ACC112 (cell line): ENCODE data around the gene SLC4A5.
"Not testable (repeated sequence)": the region's sequence is repeated elsewhere in the genome, so short reads cannot be mapped to it uniquely, and the experiment has no call there.

Source experiments
- H2AFZ ChIP-seq: fragments of 200-600 bp; sonication (generic); one replicate; pipeline ENCODE4 v1.6.0; 2017; ENCODE audit warnings: antibody characterized with exemption, low read length; ENCODE audit not compliant: unreplicated experiment
- H3K27ac ChIP-seq: fragments of 200-600 bp; sonication (generic); 2 replicates; pipeline ENCODE4 v1.5.1; 2014; ENCODE audit warnings: low read depth, mild to moderate bottlenecking, antibody characterized with exemption, low read length, moderate library complexity
- H3K27me3 ChIP-seq: fragments of 200-600 bp; sonication (generic); 2 replicates; pipeline ENCODE4 v1.6.1; 2014; ENCODE audit warnings: mild to moderate bottlenecking, antibody characterized with exemption, low read length, moderate library complexity, mixed read lengths; ENCODE audit not compliant: insufficient read depth
- H3K36me3 ChIP-seq: fragments of 200-600 bp; sonication (generic); 2 replicates; pipeline ENCODE4 v1.6.1; 2016; ENCODE audit warnings: mild to moderate bottlenecking, antibody characterized with exemption, low read length, moderate library complexity, mixed read lengths; ENCODE audit not compliant: insufficient read depth
- H3K4me1 ChIP-seq: fragments of 200-600 bp; sonication (generic); one replicate; pipeline ENCODE4 v1.6.1; 2016; ENCODE audit warnings: low read length, mixed read lengths; ENCODE audit not compliant: insufficient read depth, unreplicated experiment, control insufficient read depth
- H3K4me3 ChIP-seq: fragments of 200-600 bp; sonication (generic); 2 replicates; pipeline ENCODE4 v1.5.1; 2014; ENCODE audit warnings: mild to moderate bottlenecking, low read depth, low read length
- H3K79me2 ChIP-seq: fragments of 200-600 bp; sonication (generic); one replicate; pipeline ENCODE4 v1.6.0; 2016; ENCODE audit warnings: low read length; ENCODE audit not compliant: control insufficient read depth, unreplicated experiment, insufficient read depth

The SLC4A5 gene

GRCh38 chr2:74221091-74221490 is 122.1 kb downstream of the SLC4A5 start:
- peaks cover 11% of the 10 kb centered on the region for H3K4me1 ChIP-seq
- no peak overlapping the region for H2AFZ ChIP-seq
- H3K4me3 ChIP-seq: no peak overlapping the region
- H3K79me2 ChIP-seq: no peaks in the 10 kb centered on the region
- no peak overlapping the region for H3K27ac ChIP-seq
- peaks cover 7% of the 10 kb centered on the region for H3K36me3 ChIP-seq
- no peaks in the 10 kb centered on the region for H3K27me3 ChIP-seq

- Histone ChIP-seq H3K79me2 (no peaks in the 10 kb centered on the region), H3K27me3 (no peaks in the 10 kb centered on the region), H3K27ac (no peak overlapping the region), H3K4me3 (no peak overlapping the region), H3K4me1 (peaks cover 11% of the 10 kb centered on the region), H2AFZ (no peak overlapping the region), H3K36me3 (peaks cover 12% of the 10 kb centered on the region)
Observed at GRCh38 chr2:74219846-74220486, 123.2 kb downstream of the SLC4A5 start.

GRCh38 chr2:74216642-74217041 is 126.6 kb downstream of the SLC4A5 start:
- Histone ChIP-seq H3K36me3 (peaks cover 32% of the 10 kb centered on the region), H3K79me2 (no peaks in the 10 kb centered on the region)

GRCh38 chr2:74215771-74216170 is 127.4 kb downstream of the SLC4A5 start:
- H3K36me3 ChIP-seq: peaks cover 38% of the 10 kb centered on the region

More at GRCh38 chr2:74216642-74217041, 126.6 kb downstream of the SLC4A5 start:
- Histone ChIP-seq H2AFZ (no peak overlapping the region), H3K4me3 (no peak overlapping the region), H3K27me3 (no peaks in the 10 kb centered on the region), H3K27ac (no peak overlapping the region), H3K4me1 (no peaks in the 10 kb centered on the region)

GRCh38 chr2:74212702-74213410 is 130.4 kb downstream of the SLC4A5 start:
- Histone ChIP-seq H3K27ac (no peak overlapping the region), H3K79me2 (peaks cover 14% of the 10 kb centered on the region), H3K4me3 (no peak overlapping the region), H3K4me1 (no peaks in the 10 kb centered on the region), H3K36me3 (peaks cover 56% of the 10 kb centered on the region), H3K27me3 (no peaks in the 10 kb centered on the region), H2AFZ (no peak overlapping the region)

More at GRCh38 chr2:74215771-74216170, 127.4 kb downstream of the SLC4A5 start:
- not testable (repeated sequence) for H3K27me3 ChIP-seq, H3K27ac ChIP-seq, H3K4me3 ChIP-seq, H2AFZ ChIP-seq, H3K79me2 ChIP-seq, H3K4me1 ChIP-seq

- Histone ChIP-seq H3K4me3 (peak overlapping the region; percentile 17), H3K36me3 (peaks cover 32% of the 10 kb centered on the region), H3K27ac (peak overlapping the region; percentile 85), H3K27me3 (no peaks in the 10 kb centered on the region), H3K4me1 (peaks cover 24% of the 10 kb centered on the region), H3K79me2 (peaks cover 78% of the 10 kb centered on the region), H2AFZ (no peak overlapping the region)
Observed at GRCh38 chr2:74206180-74206688, 137.0 kb downstream of the SLC4A5 start.

GRCh38 chr2:74205596-74205995 is 137.6 kb downstream of the SLC4A5 start:
- Histone ChIP-seq H3K79me2 (peaks cover 82% of the 10 kb centered on the region), H2AFZ (no peak overlapping the region), H3K27me3 (no peaks in the 10 kb centered on the region), H3K36me3 (peaks cover 29% of the 10 kb centered on the region), H3K27ac (peak overlapping the region; percentile 85), H3K4me3 (peak overlapping the region; percentile 17; the same call in 1 of the 2 replicates), H3K4me1 (peaks cover 29% of the 10 kb centered on the region)

GRCh38 chr2:74205113-74205512 is 138.1 kb downstream of the SLC4A5 start:
- Histone ChIP-seq H3K27ac (peak overlapping the region; percentile 85), H3K4me3 (no peak overlapping the region), H2AFZ (no peak overlapping the region), H3K27me3 (no peaks in the 10 kb centered on the region), H3K4me1 (peaks cover 32% of the 10 kb centered on the region), H3K79me2 (peaks cover 87% of the 10 kb centered on the region), H3K36me3 (peaks cover 25% of the 10 kb centered on the region)

GRCh38 chr2:74204436-74204835 is 138.8 kb downstream of the SLC4A5 start:
- no peak overlapping the region for H3K27ac ChIP-seq

GRCh38 chr2:74201596-74201995 is 141.6 kb downstream of the SLC4A5 start:
- peaks cover 28% of the 10 kb centered on the region for H3K4me1 ChIP-seq
- H3K27ac ChIP-seq: peak overlapping the region; percentile 92
- peak overlapping the region; percentile 95 for H3K4me3 ChIP-seq

More at GRCh38 chr2:74204436-74204835, 138.8 kb downstream of the SLC4A5 start:
- Histone ChIP-seq H3K4me3 (no peak overlapping the region), H3K79me2 (peaks cover 92% of the 10 kb centered on the region), H3K36me3 (peaks cover 18% of the 10 kb centered on the region; the same call in 1 of the 2 replicates), H3K4me1 (peaks cover 32% of the 10 kb centered on the region), H2AFZ (no peak overlapping the region), H3K27me3 (no peaks in the 10 kb centered on the region)

More at GRCh38 chr2:74201596-74201995, 141.6 kb downstream of the SLC4A5 start:
- H3K36me3 ChIP-seq: no peaks in the 10 kb centered on the region
- no peak overlapping the region for H2AFZ ChIP-seq
- H3K27me3 ChIP-seq: no peaks in the 10 kb centered on the region
- peaks cover 74% of the 10 kb centered on the region for H3K79me2 ChIP-seq
